Measurements from ENCODE around the gene TAAR8.
"Not testable (repeated sequence)": the region's sequence is repeated elsewhere in the genome, so short reads cannot be mapped to it uniquely, and the experiment has no call there.

TAAR8 gene

DNA sequence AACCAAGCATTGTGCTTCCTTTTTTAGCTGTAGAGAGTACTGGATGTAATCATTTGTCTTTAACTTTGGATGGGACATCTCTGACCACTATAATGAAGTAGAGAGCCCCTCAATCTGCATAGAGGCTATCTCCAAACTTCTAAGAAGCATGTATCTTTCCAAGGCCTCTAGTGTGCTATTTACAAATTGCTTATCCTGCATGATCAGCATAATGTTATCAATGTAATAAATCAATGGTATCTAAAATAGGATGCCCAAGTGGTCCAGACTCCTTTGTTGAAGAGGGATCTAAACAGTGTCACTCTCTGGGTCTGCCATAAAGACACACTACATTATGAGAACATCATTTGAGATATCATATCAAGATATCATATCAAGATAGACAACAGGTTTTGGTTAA lies 7.6 kb upstream of the TAAR8 start:
- in situ Hi-C loops (cut with MboI; ENCODE audit: low sequenced_read_pairs) = no loop called here

DNA sequence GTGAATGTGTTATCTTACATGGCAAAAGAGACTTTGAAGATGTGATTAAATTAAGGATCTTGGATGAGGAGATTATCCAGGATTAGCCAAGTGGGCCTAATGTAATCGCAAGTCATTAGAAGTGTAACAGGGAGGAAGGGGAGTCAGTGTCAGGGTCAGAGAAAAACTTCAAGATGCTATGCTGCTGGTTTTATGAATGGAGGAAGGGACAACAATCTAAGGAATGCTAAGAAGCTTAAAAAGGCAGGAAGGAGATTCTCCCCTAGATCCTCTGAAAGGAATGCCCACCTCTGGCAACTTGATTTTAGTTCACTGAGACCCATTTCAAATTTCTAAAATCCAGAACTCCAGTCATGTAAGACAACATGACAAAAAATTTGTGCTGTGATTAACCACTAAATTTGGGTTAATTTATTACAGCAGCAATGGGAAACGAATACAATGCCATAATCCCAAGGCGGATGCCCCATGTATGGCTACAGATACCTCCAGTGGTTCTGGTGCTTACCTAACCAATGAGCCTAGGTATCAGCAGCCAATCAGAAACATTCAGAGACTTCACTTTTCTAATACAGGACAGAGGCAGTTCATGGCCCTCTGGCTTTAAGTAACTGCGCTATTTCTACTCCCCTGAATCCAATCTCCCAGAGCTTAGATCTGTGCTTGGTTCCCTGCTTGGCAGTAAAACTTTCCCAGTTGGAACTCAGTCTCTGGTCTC lies 3.6 kb upstream of the TAAR8 start:
- in situ Hi-C loops (cut with MboI; ENCODE audit: low sequenced_read_pairs) = no loop called here

DNA sequence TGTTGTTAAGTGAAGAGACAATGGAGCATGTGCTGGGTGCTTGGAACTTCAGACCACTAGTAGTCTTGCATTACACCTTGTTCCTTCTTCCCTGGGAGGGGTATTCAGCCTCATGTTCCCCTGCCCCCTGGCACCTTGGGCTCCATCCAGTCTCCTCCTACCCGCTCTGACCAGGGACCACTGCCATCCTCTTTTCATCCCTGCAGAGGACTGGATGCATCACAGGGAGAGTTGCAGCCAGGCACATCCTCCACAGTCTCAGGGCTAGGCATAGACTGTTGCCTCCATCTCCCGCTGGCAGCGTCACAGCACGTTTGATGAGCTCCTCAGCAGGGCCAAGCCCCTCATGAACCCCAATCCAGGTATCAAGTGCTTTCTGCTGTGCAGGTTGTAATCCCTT lies 1.3 kb upstream of the TAAR8 start:
- in situ Hi-C loops (cut with MboI; ENCODE audit: low sequenced_read_pairs) = no loop called here

DNA sequence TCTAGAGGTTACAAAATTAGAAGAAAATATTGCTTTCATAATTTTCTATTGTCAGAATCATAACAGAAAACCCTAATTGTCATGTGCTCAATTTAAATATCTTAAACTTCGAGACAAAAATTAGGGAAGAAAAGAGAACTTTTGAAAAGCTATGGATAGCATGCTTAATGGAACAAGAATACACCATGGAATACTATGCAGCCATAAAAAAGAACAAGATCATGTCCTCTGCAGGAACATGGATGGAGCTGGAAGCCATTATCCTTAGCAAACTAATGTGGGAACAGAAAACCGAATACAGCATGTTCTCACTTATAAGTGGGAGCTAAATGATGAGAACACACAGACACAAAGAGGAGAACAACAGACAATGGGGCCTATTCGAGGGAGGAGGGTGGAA lies 7.6 kb downstream of the TAAR8 start:
- in situ Hi-C loops (cut with MboI; ENCODE audit: low sequenced_read_pairs) = not testable (repeated sequence)

DNA sequence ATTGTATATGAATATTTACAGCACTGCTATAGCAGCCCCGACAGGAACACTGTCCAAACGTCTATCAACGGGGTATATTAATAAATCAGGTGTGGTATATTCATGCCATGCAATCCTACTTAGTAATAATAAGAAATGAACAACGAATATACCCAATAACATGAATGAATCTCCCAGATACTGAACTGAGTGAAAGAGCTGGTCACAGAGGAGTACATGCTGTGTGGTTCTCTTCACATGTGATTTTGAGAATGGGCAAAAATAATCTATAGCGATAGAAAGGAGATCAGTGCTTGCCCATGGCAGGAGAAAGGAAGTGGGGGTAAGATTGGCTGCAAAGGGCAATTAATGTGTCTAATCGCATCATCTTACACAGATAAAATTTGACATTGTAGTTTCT lies 13.9 kb downstream of the TAAR8 start:
- in situ Hi-C loops (cut with MboI; ENCODE audit: low sequenced_read_pairs) = no loop called here

DNA sequence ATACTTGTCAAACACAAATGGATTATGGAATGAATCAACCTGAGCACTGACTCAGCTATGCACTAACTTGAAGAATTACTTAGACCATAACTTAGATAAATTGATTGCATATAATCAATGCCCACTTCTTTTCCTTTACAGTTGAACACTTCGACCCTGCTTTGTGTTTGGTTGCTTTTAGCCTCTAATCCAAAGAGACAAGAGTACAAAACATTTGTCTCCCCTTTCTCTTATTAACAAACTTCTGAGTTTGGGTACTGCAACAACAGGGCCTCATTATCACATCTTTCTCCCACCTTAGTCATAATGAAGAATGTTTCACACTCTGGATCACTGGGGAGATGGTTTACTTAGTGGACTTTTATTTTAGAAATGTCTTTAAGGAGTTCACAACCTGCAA lies 15.1 kb downstream of the TAAR8 start:
- in situ Hi-C loops (cut with MboI; ENCODE audit: low sequenced_read_pairs) = no loop called here

DNA sequence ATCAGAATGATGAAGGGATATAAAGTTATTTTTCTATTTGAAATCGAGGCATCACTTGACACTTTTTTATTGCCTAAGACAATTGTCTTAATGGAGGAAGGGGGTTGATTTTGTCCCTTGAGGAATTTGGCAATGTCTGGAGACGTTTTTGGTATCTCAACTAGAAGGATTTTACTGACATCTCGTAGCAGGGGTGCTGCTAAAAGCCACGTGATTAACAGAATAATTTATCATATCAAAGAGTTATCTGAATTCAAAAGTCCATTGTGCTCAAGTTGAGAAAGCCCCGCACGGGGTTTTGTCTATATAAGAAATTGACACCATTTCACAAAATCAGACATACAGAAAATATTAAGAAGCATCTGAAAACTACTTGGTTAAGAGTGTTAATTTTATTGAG lies 16.1 kb downstream of the TAAR8 start:
- in situ Hi-C loops (cut with MboI; ENCODE audit: low sequenced_read_pairs) = no loop called here

DNA sequence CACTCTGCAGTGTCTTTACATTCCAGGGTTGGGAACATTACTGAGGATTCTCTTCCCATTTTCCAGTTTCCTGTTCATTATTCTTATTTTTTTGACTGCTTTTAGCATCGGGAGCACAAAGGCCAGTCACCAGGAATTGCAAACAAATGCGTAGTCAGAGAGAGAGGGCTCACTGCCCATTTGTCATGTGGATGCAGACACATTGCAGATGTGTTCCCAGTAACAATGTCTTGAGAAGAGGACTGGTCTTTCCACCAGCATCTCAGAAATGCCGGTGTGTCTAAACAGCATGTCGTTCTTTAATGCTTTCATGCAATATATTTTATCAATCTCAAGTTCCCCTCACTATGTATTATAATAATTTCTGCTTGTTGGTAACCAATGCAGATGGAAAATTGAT lies 16.7 kb downstream of the TAAR8 start:
- in situ Hi-C loops (cut with MboI; ENCODE audit: low sequenced_read_pairs) = no loop called here

DNA sequence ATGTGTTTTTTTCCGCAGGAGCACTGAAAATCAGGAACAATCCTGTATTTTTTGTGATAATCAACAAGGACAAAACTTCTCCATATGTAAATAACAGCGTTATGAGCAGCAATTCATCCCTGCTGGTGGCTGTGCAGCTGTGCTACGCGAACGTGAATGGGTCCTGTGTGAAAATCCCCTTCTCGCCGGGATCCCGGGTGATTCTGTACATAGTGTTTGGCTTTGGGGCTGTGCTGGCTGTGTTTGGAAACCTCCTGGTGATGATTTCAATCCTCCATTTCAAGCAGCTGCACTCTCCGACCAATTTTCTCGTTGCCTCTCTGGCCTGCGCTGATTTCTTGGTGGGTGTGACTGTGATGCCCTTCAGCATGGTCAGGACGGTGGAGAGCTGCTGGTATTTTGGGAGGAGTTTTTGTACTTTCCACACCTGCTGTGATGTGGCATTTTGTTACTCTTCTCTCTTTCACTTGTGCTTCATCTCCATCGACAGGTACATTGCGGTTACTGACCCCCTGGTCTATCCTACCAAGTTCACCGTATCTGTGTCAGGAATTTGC lies 17.8 kb downstream of the TAAR8 start, which contains the start of gene TAAR6:
TSS of gene TAAR6 (plus strand) at position 102 of the 557 bp plus-strand sequence. CDS start at position 102, 0 bp downstream.
- in situ Hi-C loops (cut with MboI; ENCODE audit: low sequenced_read_pairs) = no loop called here

DNA sequence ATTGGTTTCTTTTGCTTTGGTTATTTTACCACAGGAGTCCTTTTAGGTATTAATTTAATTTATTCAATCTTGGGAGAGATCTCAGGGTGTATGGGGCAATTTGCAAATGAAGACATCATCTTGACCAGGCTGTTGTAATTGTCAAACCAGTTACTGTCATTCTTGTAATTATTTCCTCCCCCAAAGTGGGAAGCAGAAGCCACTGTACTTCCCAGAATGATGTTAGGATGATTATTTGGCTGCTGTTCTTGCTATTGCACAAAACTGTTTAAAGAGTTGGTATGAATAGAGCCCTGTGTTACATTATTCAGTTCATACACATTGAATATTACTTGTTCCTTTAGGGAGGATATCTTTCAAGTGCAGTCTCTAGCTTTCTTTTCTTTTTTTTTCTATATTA lies 19.3 kb downstream of the TAAR8 start:
- in situ Hi-C loops (cut with MboI; ENCODE audit: low sequenced_read_pairs) = no loop called here

DNA sequence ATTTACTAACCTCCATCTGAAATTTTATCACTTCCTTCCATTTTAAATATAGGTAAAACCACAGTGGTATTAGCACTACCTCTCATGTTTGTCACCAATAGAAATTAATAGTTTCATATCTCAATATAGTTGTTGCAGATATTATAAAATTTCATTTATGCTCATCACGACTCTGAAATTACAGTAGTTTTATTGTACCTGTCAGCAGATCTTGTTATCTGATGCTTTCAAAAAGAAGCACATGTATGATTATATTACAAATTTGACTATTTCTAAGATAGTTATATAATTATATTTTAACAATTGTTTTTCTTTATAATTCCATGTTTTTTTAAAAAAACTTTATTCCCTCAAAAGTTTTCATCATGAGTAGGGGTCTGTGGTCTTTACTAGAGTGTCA lies 32.2 kb downstream of the TAAR8 start:
- in situ Hi-C loops (cut with MboI; ENCODE audit: low sequenced_read_pairs) = no loop called here

DNA sequence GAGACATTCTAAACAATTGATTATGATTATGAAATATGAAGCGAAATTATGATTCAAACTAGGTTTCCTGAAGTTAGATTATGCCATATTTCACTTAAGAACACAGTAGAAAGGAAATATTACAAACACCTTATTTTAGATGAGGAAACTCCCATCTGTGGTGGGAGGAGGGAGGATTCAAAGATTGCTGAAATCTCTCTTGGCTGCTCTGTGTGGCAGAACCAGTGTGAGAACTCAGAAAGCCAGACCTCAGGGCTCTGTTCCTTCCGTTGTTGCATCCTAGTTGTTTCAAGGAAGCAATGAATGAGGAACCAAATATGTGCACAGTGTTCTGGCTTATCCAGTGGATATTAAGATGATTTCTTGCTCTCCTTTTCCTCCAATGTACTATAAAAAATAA lies 35.0 kb downstream of the TAAR8 start:
- in situ Hi-C loops (cut with MboI; ENCODE audit: low sequenced_read_pairs) = no loop called here

DNA sequence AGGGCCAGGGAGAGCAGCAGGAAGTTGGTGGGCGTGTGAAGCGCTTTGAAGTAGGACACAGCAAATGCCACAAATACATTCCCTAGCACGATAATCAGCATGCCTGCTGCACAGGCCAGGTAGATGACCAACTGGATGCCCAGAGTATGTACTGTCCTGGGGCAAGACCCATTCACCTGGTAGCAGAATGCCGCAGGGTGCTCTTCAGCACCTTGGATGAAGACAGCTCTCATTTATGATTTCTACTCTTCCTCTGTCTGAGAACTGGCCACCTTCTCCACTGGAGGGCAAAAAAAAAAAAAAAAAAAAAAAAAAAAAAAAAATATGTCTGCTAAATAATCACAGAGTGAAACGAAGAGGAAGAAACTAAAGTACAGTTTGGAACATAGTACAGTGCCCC lies 37.0 kb downstream of the TAAR8 start, which contains the start of gene TAAR5:
TSS of gene TAAR5 (minus strand) at position 288 of the 400 bp plus-strand sequence. CDS start at position 233, 55 bp downstream.
- in situ Hi-C loops (cut with MboI; ENCODE audit: low sequenced_read_pairs) = no loop called here

DNA sequence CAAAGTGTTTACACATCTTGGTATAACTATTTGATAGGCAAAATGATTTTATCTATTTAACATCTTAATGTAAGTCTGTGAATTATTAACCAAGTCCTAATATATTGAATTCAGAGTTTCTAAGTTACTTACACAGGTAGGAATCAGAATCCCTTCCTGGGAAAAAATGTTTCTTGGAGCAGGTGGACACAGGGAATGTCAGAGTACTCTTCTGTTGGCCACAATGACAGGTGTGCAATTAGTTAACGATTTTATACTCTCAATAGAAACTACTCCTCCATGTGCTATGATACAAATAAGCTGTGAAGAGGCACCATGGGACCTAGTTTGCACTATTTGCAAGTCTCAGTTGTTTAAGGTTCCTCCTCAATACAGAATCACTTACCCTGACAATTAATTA lies 37.9 kb downstream of the TAAR8 start:
- in situ Hi-C loops (cut with MboI; ENCODE audit: low sequenced_read_pairs) = no loop called here

DNA sequence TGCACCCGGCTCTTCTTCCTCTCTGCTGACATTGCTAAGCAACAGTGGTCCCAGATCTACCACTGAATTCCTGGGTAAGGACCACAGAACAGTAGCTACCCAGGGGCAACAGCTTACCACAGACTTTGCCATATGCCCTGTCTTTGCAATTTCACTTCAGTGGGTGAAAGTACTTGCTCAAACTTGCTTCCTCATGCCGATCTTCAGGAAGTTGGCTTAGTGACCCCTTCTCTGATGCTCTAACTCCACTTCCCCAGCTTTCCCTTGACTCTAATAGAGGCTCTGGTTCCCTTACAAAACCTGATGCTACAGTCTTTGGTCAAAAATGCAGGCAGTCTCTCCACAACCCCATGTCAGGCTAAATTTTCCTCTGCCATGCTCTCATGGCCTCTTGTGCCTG lies 40.4 kb downstream of the TAAR8 start:
- in situ Hi-C loops (cut with MboI; ENCODE audit: low sequenced_read_pairs) = no loop called here

DNA sequence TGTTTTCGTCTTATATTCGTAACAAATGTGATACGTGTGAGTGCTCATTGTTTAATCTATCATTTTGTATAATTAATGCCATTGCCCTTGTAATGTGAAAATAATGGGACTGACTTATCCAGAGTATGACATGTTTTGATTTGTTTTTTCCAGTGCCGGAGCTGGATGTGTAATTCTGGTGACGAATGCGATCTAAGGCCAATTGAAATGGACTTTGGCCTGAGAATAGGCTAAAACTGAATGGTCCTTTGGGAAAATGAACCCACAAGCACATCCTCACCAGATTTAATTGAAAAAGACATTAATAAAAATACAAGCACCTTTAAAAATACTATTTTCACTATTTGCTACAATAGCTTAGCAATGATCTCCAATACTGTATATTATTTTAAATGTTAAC lies 43.7 kb downstream of the TAAR8 start:
- in situ Hi-C loops (cut with MboI; ENCODE audit: low sequenced_read_pairs) = no loop called here

DNA sequence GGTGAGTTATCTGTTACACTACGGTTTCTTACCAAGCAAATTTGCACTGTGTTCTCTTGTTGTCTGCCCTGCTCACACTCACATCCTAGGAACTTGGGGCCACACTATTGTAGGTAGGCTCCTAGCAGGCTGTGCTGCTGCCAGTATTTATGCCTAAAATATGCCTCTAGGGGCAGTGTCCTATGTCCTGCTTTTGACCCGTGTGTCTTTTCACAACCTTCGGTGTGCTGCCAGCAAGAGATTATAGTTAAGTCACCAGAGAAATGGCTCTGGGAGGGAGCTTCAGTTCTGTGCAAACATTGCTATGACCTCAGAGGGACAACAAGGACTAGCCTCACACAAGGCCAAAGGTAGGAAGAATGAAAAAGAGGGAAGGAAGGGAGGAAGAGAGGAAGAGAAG lies 46.0 kb downstream of the TAAR8 start:
- in situ Hi-C loops (cut with MboI; ENCODE audit: low sequenced_read_pairs) = no loop called here

DNA sequence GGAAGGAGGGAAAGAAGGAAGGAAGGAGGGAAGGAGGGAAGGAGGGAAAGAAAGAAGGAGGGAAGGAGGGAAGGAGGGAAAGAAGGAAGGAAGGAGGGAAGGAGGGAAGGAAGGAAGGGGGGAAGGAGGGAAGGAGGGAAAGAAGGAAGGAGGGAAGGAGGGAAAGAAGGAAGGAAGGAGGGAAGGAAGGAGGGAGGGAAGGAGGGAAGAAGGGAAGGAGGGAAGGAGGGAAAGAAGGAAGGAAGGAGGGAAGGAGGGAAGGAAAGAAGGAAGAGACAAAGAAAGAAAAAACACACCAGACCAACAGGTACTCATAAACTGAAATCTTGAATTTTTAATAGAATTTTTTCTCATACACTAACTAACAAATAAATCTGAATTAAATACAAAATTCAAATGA lies 48.4 kb downstream of the TAAR8 start:
- in situ Hi-C loops (cut with MboI; ENCODE audit: low sequenced_read_pairs) = not testable (repeated sequence)
